Putamen (tissue), 1 donor: Measurements from ENCODE around the gene APIP.

Experiments used
- DNase-seq: peaks from one replicate; pipeline ENCODE4 v3.0.0-alpha.2; 2016; ENCODE audit warnings: low spot score

The APIP gene

DNA sequence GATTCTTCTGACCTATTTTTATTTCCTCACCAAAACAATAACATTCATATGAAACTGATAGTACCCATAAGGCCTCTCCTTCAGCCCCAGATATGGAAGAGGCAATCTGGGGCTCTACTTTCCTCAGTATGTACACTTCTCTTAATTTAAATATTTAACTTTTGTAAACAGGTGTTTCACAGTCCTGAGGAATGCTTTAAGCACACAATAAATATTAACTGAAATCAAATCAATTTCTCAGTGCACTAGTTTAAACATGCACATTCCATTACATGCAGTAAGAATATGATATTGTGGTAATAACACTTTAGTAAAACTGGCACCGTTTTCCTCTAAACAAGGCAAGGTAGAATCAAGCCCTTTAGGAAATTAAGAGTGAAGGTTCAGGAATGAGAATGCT, 28.9 kb downstream of the APIP start:
- DNase-seq, result no peak

DNA sequence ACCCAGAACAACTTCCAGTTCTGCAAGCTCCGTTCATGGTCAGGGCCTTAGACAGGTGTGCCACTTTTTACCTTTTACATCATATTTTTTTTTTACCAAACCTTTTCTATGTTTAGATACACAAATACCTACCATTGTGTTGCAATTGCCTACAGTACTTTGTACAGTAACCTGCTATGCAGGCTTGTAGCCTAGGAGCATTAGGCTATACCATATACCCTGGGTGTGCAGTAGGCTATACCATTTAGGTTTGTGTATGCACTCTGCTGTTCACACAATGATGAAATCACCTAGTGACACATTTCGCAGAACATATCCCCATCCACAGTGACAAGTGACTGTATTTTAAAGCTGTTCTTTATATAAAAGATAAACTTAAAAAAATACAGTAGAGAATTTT, 29.6 kb downstream of the APIP start:
- DNase-seq, result no peak

GRCh38 chr11:34881900-34882299, 34.3 kb downstream of the APIP start:
- DNase-seq, result no peak

GRCh38 chr11:34877375-34877975, 38.7 kb downstream of the APIP start:
- DNase-seq, result no peak

GRCh38 chr11:34874202-34874601, 42.0 kb downstream of the APIP start:
- no peak for DNase-seq

DNA sequence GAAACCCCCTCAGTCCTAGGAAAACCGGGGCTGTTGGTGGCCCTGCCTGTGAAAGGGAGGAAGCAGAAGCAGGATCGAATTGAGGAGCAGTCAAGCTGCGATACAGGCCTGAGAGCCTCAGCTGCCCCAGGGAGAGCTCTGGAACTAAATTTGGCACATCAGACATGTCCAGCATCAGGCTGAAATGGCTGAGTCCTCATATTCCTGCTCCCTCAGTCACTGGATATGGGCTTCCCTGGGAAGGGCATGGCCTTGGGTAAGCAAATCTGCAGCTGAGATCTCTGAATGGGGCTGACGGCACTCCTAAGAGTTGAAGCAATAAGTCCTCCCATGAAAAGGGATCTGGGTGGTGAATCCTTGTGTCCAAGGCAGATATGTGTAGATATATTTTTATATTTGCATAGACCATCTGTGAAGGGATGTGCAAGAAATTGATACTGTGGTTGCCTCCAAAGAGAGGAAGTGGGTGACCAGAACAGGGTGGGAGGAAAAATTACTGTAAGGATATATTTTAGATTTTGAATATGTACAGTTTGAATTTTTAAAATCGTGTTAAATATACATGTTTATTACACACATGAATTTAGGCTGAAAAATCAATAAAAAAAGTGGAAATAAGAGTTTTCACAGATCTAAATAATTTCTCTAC, 45.5 kb downstream of the APIP start:
- DNase-seq, result no peak

GRCh38 chr11:34869425-34869824, 46.8 kb downstream of the APIP start:
- no peak for DNase-seq

GRCh38 chr11:34866375-34866774, 49.8 kb downstream of the APIP start:
- no peak for DNase-seq

GRCh38 chr11:34865261-34865660, 50.9 kb downstream of the APIP start:
- no peak for DNase-seq

DNA sequence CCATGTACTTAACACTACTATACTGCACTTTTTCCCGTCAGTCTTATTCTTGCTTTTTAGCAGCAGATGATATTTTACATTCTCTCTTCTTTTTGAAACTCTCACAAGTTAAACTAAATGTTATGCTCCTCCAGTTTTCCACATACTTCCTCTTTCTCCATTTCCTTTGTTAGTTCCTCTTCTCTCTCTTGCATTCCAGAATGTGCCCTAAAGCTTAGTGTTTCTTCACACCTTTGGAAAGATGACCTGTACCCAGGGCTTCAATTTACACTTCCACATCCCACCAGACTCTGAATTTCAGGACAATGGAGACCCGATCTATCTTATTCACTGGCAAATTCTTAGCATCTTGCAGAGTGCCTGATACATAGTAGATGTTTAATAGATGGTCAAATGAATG, 51.8 kb downstream of the APIP start:
- no peak for DNase-seq

DNA sequence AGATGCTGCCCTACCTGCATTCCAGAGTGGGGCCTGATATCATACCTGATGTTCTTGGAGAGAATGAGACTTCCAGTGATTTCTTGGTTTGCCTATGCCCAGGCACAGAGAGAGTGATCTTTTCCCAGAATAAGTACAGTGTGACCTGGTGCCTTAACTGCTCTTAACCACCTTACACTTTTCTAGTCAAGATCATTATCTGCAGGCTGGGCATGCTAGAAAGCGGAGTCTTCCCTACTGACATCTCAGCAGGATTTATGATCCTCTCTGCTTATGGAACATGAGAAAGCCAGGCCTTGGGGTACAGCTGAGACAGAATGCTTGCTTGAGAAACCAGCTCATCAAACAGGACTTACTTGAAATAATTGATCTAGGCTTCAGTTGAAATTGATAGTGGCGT, 53.1 kb downstream of the APIP start:
- no peak for DNase-seq

DNA sequence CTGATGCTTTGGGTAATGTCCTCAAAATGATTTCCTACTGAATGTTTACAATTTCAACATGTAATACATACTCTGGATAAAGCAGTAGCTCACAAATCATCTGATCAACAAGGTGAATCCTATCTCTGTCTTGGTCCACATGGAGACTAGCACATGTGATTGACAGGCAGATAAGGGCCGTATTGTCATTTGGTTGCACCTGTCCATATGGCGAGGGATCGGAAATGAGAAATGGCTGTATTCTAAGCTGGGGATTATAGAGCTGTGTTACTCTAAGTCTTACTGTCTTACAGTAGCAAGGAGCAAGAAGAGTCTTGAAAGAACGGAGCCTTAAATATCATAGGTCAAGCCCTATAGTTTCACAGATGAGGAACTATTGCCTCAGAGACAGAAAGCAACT, 55.7 kb downstream of the APIP start:
- DNase-seq, result no peak

DNA sequence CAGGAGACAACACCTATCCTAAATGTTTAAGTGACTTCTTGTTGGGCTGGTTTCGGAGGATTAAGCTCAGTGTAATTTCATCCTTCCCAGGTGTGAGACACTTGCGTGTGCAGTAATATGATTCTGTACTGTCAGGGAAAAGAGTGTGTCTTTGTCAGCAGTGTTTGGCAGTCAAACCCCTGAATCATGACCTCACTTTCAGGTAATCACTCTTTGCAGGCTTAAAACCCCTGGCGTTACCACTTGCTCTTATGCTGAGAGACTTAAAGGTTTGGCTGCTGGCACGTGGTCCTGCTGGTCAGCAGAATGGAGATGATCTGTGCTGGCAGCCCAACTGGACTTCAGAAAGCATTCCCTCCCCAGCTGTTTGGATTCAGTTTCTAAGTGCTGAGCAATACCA, 56.1 kb downstream of the APIP start:
- no peak for DNase-seq

DNA sequence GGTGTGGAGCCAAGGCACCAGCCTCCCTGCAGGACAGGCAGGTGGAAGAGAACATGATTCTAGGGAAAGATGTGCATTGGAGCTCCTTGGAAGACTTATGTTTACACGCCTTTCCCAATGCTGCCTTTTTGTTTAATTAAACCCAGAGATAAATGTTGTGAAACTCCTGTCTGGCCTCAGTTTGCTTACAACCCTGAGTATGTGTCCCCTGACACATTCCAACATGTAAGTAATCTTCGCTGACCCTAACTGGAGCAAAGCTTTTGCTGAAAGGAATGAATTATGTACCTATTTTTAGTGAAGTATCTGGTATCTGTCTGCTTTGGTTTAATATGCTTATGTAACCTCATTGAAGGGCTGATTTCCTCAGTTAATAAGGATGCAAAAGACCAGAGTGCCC, 56.7 kb downstream of the APIP start:
- DNase-seq, result no peak

DNA sequence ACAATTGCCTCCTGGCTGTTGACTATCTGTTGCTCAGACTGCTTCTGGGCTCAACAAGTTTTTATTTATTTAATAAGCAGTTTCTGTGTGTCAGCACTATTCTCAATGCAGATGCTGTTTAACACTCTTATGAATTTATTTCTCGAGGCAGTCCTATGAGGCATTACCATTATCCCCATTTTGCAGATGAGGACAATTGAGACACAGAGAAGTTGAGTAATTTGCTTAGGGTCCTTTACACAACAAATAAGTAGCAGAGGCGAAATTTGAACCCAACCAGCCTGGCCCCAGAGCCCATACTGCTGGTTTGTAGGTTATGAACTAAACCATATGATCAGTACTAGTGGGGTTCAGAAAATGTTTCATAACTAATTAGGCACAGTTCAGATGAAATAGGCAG, 58.7 kb downstream of the APIP start:
- DNase-seq, result no peak

DNA sequence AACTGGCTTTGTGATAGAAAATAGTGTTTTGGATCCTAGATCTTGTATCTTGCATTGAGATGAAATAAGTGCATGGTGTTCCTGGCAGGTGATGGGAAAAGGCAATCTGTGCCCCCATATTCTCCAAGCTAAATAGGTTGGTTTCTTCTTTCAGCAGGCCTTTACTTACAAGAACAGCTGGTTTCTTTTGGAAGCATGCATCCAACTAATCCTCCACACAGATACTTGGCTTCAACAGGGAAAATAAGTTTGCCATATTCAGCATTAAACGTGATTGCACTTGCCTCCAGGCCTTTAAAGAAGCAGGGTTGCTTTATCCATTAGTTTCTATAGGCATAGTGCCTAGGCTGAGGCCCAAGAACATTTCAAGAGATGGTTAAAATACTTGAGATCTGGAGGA, 59.9 kb downstream of the APIP start:
- DNase-seq, result no peak

GRCh38 chr11:34855754-34856095, 60.5 kb downstream of the APIP start:
- DNase-seq, result no peak

DNA sequence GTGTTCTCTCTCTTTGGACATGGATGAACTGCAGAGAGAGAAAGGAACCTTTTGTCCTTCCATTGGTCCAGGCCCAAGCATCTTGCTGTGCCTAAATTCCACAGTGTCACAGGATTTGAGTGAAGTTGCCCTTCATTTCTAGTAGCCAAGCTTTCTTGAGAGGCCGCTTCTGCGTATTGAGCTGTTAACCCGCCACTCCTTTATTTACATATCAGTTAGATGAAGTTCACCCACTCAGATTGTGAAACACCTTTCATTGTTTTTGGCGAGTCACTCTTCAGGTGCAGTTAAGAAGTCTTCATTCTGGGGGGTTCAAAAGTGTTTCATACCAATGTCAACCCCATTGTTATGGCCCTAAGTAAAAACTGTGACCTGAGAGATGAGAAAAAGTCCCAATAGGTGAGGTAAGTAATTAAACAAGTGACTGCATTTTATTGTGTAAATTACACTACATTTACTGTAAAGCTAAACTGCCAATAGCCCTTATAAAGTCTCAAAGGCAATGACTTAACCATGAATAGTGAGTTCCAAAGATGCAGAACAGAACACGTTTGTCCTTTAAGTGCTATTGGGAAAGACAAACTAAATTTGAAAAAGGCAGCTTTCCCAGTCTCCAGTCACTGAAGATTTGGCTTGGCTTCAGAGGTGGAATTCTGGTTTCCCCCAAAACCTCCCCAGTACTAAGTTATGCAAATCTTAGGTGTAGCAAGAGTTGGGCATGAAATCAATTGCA, 61.0 kb downstream of the APIP start:
- no peak for DNase-seq

- no peak for DNase-seq
These were observed 64.3 kb downstream of the APIP start for GRCh38 chr11:34851916-34852315.

DNA sequence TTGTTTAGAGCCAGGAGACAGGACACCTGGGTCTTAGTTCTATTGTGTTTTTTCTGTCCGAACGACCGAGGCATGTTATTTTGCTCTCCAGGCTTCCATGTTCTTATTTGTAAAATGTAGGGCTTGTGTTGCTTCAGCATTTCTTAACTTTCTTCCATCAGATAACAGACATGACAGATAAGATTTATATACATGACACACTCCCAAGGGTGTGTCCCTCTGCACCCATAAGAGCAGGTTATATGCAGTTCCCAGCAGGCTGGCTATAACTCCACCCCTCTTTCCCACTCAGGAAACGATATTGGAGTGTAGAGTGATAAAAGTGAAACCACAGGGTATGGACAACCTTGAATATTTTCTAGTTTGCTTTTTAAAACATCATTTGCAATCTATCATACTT, 65.8 kb downstream of the APIP start:
- no peak for DNase-seq

DNA sequence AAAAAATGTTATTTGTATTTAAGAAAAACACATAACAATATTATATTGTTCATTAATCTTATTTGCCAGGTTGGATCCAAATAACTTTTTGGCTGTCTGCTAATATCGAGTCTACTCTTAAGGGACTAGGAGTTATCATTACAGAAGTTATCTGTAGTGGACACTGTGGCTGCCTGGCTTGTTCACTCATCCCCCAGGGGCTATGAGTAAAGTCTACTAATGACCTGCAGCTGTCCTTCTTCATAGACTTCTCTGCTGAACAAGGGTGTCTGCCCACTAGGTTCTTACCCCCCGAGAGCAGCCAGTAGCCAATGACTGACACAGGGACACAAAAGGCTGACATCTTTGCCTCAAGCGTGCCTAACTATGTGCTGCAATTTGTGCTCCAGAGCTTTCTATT, 69.7 kb downstream of the APIP start:
- no peak for DNase-seq

DNA sequence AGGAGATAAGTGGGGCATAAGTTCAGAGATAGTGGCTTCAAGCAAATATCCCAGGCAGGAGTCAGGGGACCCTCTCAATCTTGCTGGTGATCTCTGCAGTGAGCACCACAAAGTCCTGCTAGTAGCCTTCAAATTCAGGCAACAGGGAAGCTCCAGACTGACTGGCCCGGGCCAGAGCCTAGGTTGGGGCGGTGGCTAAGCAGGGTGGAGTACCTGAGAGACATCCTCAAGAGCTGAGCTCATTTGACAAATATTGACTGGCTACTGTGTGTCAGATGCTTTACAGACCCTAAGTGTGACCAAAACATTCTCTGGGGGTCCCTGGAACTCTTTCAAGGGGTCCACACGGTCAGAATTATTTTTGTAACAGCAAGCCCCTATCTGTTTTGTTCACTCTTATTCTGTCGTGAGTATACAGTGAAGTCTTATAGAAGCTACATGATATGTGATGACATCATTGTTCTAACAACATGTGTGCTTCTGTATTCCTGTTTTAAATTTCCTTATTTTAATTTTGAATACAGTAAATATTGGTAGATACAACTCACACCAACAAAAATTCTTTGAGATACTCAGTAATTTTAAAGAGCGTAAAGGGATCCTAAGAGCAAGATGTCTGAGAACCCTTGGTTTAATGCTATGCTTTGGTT, 71.6 kb downstream of the APIP start:
- no peak for DNase-seq

- DNase-seq, result no peak
These were observed 72.9 kb downstream of the APIP start for GRCh38 chr11:34843271-34843670.
